WTC11 (cell line): ENCODE data around the gene FMOD. TPM values are rescaled to one million over a fixed set of nuclear protein-coding genes. Genes with fewer than 3 reads are reported as not detected.

Experiments
- ATAC-seq: fragments of 200-7000 bp; cut with Tn5 transposase; 2 replicates; pipeline ENCODE4 v1.10.0; 2021; ENCODE audit warnings: mild to moderate bottlenecking, moderate library complexity
- CTCF ChIA-PET: fragments of 300-600 bp; sonication (Branson Sonifier 250); formaldehyde crosslinking; loops from one replicate; lab custom pipeline; 2021; ENCODE audit warnings: antibody characterized with exemption; lab: Charles Lee
- POLR2A ChIA-PET: fragments of 350-600 bp; sonication (Branson Sonifier 250); formaldehyde crosslinking; loops from one replicate; lab custom pipeline; 2021; ENCODE audit warnings: antibody characterized with exemption; lab: Charles Lee
- DNase-seq: peaks from one replicate; pipeline ENCODE4 v3.0.0; 2021; ENCODE audit warnings: low spot score
- H3K27ac Mint-ChIP-seq: 2 replicates; pipeline ENCODE4 v1.8.0; 2021; ENCODE audit warnings: mixed read lengths
- H3K27me3 Mint-ChIP-seq: 2 replicates; pipeline ENCODE4 v1.8.0; 2021; ENCODE audit warnings: low read depth, mild to moderate bottlenecking, moderate library complexity, mixed read lengths
- H3K36me3 Mint-ChIP-seq: 2 replicates; pipeline ENCODE4 v1.8.0; 2021; ENCODE audit warnings: mixed read lengths
- H3K4me1 Mint-ChIP-seq: 2 replicates; pipeline ENCODE4 v1.8.0; 2022; ENCODE audit warnings: mixed read lengths
- H3K4me3 Mint-ChIP-seq: 2 replicates; pipeline ENCODE4 v1.8.0; 2021; ENCODE audit warnings: mild to moderate bottlenecking, moderate library complexity, mixed read lengths
- H3K9me3 Mint-ChIP-seq: 2 replicates; pipeline ENCODE4 v1.8.0; 2021; ENCODE audit warnings: mixed read lengths
- CBFB ChIP-seq: sonication (generic); formaldehyde crosslinking; IDR thresholded peaks from 2 replicates; pipeline ENCODE4 v1.8.1; 2022; ENCODE audit warnings: mild to moderate bottlenecking, low read depth, missing genetic modification reagents
- E2F1 ChIP-seq: sonication (generic); formaldehyde crosslinking; IDR thresholded peaks from 2 replicates; pipeline ENCODE4 v1.8.0; 2022; ENCODE audit warnings: mild to moderate bottlenecking, missing genetic modification reagents
- FOXK1 ChIP-seq: sonication (generic); formaldehyde crosslinking; IDR thresholded peaks from 2 replicates; pipeline ENCODE4 v1.8.0; 2022; ENCODE audit warnings: mild to moderate bottlenecking, moderate library complexity, missing genetic modification reagents
- GTF2I ChIP-seq: fragments of 250-450 bp; sonication (Bioruptor Pico); conservative IDR thresholded peaks from 2 replicates; pipeline ENCODE4 v1.4.0; 2021; ENCODE audit warnings: mild to moderate bottlenecking
- HMGA2 ChIP-seq: fragments of 250-450 bp; sonication (Bioruptor Pico); IDR thresholded peaks from 2 replicates; pipeline ENCODE4 v1.4.0; 2021; ENCODE audit warnings: mild to moderate bottlenecking, moderate library complexity
- MYBL2 ChIP-seq: sonication (generic); formaldehyde crosslinking; IDR thresholded peaks from 2 replicates; pipeline ENCODE4 v1.8.1; 2023; ENCODE audit warnings: mild to moderate bottlenecking, moderate library complexity, missing genetic modification reagents
- NFYB ChIP-seq: sonication (generic); formaldehyde crosslinking; conservative IDR thresholded peaks from 2 replicates; pipeline ENCODE4 v1.8.0; 2022; ENCODE audit warnings: low read depth, missing genetic modification reagents
- NR3C1 ChIP-seq: sonication (generic); formaldehyde crosslinking; conservative IDR thresholded peaks from 2 replicates; pipeline ENCODE4 v1.8.1; 2023; ENCODE audit warnings: low read depth, mild to moderate bottlenecking, missing genetic modification reagents
- RORB ChIP-seq: fragments of 250-450 bp; sonication (Bioruptor Pico); IDR thresholded peaks from 2 replicates; pipeline ENCODE4 v1.9.0; 2021; ENCODE audit warnings: mild to moderate bottlenecking
- SP1 ChIP-seq: sonication (generic); formaldehyde crosslinking; conservative IDR thresholded peaks from 2 replicates; pipeline ENCODE4 v1.8.1; 2022; ENCODE audit warnings: missing genetic modification reagents
- STAT6 ChIP-seq: sonication (generic); formaldehyde crosslinking; conservative IDR thresholded peaks from 2 replicates; pipeline ENCODE4 v1.8.1; 2023; ENCODE audit warnings: mild to moderate bottlenecking, low read depth, missing genetic modification reagents, moderate library complexity
- ZNF232 ChIP-seq: sonication (generic); formaldehyde crosslinking; IDR thresholded peaks from 2 replicates; pipeline ENCODE4 v1.8.0; 2022; ENCODE audit warnings: mild to moderate bottlenecking, missing genetic modification reagents
- ZNF423 ChIP-seq: fragments of 250-450 bp; sonication (Bioruptor Pico); IDR thresholded peaks from 2 replicates; pipeline ENCODE4 v2.1.2; 2022; ENCODE audit warnings: mild to moderate bottlenecking, moderate library complexity
- total RNA-seq: library from RNA; stranded (reverse); gene quantifications from 3 replicates; pipeline ENCODE4 v1.2.3, GENCODE V29; 2021
- TF ChIP-seq, protein P1 (sequence below): sonication (generic); formaldehyde crosslinking; IDR thresholded peaks from 2 replicates; pipeline ENCODE4 v1.8.1; 2023; ENCODE audit warnings: mild to moderate bottlenecking, moderate library complexity, missing genetic modification reagents
- TF ChIP-seq, protein P2 (sequence below): fragments of 250-450 bp; sonication (Bioruptor Pico); conservative IDR thresholded peaks from 2 replicates; pipeline ENCODE4 v1.9.0; 2021; ENCODE audit warnings: mild to moderate bottlenecking
- TF ChIP-seq, protein P3 (sequence below): sonication (generic); formaldehyde crosslinking; IDR thresholded peaks from 2 replicates; pipeline ENCODE4 v1.8.0; 2022; ENCODE audit warnings: mild to moderate bottlenecking, missing genetic modification reagents

Gene FMOD
- total RNA-seq, 1 experiment from 2014 or later = 0.79 TPM

- peaks cover 55% of the 10 kb centered on the region for H3K4me1 Mint-ChIP-seq
- CTCF ChIA-PET = interaction anchor here (0.6 to 6.5 kb wide), 18 partner anchors 16 to 1069 kb away, joined by 3 to 62 read pairs (median 4); no protein-coding TSS in a partner anchor
These were observed 45.8 kb downstream of the FMOD start, which contains the start of gene BTG2 for GRCh38 chr1:203304919-203305808. Gene BTG2, plus strand, starts transcription at chr1:203305519. Its CDS starts 88 bp downstream, at chr1:203305607.

More at GRCh38 chr1:203304919-203305808, 45.8 kb downstream of the FMOD start, which contains the start of gene BTG2:
- Mint-ChIP-seq H3K36me3 (peaks cover 7% of the 10 kb centered on the region), H3K27ac (no peak within 1 kb of the TSS), H3K4me3 (peak within 1 kb of the TSS; percentile 79), H3K27me3 (peaks cover 96% of the 10 kb centered on the region), H3K9me3 (no peaks in the 10 kb centered on the region)
- TF ChIP-seq, protein P1, sequence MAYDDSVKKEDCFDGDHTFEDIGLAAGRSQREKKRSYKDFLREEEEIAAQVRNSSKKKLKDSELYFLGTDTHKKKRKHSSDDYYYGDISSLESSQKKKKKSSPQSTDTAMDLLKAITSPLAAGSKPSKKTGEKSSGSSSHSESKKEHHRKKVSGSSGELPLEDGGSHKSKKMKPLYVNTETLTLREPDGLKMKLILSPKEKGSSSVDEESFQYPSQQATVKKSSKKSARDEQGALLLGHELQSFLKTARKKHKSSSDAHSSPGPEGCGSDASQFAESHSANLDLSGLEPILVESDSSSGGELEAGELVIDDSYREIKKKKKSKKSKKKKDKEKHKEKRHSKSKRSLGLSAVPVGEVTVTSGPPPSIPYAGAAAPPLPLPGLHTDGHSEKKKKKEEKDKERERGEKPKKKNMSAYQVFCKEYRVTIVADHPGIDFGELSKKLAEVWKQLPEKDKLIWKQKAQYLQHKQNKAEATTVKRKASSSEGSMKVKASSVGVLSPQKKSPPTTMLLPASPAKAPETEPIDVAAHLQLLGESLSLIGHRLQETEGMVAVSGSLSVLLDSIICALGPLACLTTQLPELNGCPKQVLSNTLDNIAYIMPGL (CRISPR knock-in tag) = no peak; the same call in 1 of the 2 replicates
- TF ChIP-seq NFYB (peak; percentile 28; the same call in 1 of the 2 replicates), SP1 (CRISPR knock-in tag) (peak; percentile 70), MYBL2 (CRISPR knock-in tag) (0 out of 2 replicates have a peak, but pooled peaks have one; percentile 50), ZNF232 (no peak), STAT6 (CRISPR knock-in tag) (no peak), HMGA2 (CRISPR knock-in tag) (0 out of 2 replicates have a peak, but pooled peaks have one; percentile 19), E2F1 (no peak), GTF2I (CRISPR knock-in tag) (peak; percentile 41; the same call in 1 of the 2 replicates), ZNF423 (peak; percentile 41; the same call in 1 of the 2 replicates), CBFB (CRISPR knock-in tag) (no peak), NR3C1 (CRISPR knock-in tag) (no peak), RORB (CRISPR knock-in tag) (no peak), FOXK1 (CRISPR knock-in tag) (0 out of 2 replicates have a peak, but pooled peaks have one; percentile 20)
- TF ChIP-seq, protein P2, sequence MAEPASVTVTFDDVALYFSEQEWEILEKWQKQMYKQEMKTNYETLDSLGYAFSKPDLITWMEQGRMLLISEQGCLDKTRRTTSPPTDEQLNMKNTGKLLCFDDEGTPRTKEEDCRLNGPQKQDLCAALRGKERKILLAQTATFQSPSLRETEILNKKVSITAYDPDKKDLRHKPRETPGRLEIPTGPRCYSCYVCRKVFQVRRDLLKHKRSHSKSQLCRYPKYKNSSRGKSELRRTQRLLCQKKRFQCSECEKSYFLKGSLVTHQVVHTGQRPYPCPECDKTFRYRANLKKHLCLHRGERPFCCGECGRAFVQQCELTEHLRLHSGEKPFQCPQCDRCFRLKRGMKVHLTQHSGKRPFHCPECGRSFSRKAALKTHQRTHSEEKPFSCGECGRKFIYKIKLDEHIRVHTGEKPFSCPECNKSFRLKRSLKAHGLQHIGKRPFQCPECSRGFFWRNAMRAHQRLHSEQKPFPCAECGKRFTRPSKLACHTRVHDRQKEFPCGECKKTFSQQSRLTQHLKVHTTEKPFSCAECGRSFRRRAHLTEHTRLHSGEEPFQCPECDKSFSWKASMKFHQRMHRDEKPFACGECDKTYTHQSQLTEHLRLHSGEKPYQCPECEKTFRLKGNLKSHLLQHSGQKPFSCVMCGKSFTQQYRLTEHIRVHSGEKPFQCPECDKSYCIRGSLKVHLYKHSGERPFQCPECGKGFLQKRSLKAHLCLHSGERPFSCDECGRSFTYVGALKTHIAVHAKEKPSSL (CRISPR knock-in tag) = no peak
- TF ChIP-seq, protein P3, sequence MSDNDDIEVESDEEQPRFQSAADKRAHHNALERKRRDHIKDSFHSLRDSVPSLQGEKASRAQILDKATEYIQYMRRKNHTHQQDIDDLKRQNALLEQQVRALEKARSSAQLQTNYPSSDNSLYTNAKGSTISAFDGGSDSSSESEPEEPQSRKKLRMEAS (CRISPR knock-in tag) = 0 out of 2 replicates have a peak, but pooled peaks have one; percentile 37
- peak; percentile 80 for ATAC-seq
- POLR2A ChIA-PET = interaction anchor here (0.5 to 5.0 kb wide), 5 partner anchors 15 to 48 kb away, joined by 3 to 37 read pairs (median 5); no protein-coding TSS in a partner anchor
- DNase-seq = peak; percentile 84
